GM12891 (cell line): ENCODE results near the gene TMEM271.

ENCODE experiments used
- PAX5 ChIP-seq: IDR thresholded peaks from 2 replicates; pipeline ENCODE4 v1.6.1; 2011; ENCODE audit warnings: low read length, moderate library complexity, mild to moderate bottlenecking; ENCODE audit not compliant: insufficient read depth, severe bottlenecking
- POLR2A ChIP-seq: IDR thresholded peaks from 2 replicates; pipeline ENCODE4 v1.6.1; 2011; ENCODE audit warnings: low read depth, low read length, control low read depth
- POLR2AphosphoS5 ChIP-seq: IDR thresholded peaks from 2 replicates; pipeline ENCODE4 v1.6.1; 2011; ENCODE audit warnings: low read depth, low read length, control low read depth
- POU2F2 ChIP-seq: IDR thresholded peaks from 2 replicates; pipeline ENCODE4 v1.6.1; 2011; ENCODE audit warnings: low read depth, mild to moderate bottlenecking, control low read depth, low read length, moderate library complexity
- SPI1 ChIP-seq: IDR thresholded peaks from 2 replicates; pipeline ENCODE4 v1.6.1; 2011; ENCODE audit warnings: low read depth, low read length, control low read depth
- TAF1 ChIP-seq: IDR thresholded peaks from 2 replicates; pipeline ENCODE4 v1.6.1; 2011; ENCODE audit warnings: low read depth, low read length, control low read depth

DNA sequence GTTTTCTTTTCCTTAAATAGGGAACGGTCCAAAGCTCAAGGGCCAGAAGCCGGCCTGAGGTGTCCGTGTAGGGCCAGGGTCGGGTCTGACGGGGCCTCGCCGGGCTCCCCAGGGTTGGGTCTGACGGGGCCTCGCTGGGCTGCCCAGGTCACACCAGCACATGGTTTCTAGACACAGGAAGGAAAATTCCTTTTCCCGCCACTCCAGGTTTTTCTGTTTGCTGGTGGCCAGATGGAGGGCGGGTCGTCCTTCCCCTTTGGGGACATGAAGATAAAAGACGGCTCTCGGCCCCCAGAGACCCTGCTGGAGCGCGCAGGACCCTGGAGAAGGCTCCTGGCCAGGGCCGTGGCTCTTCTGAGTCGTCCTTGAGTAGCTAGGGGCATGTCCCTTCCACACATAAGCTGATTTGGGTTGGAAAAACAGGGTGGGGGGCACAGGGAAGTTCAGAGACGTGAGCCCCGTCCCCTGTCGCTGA, 42.0 kb downstream of the TMEM271 start:
- TF ChIP-seq POLR2A (no peak), POLR2AphosphoS5 (no peak), TAF1 (no peak), SPI1 (no peak), POU2F2 (no peak), PAX5 (no peak)
